Smooth muscle cell (in vitro differentiated cells): ENCODE data around the gene DSTN. TPM values are rescaled to one million over a fixed set of nuclear protein-coding genes. Genes with fewer than 3 reads are reported as not detected.

Experiments
- DNase-seq: peaks from one replicate; lab custom pipeline; 2025; ENCODE audit not compliant: unreplicated experiment; lab: John Stamatoyannopoulos, UW
- H2AFZ ChIP-seq: fragments of 200-600 bp; sonication (generic); 2 replicates; pipeline ENCODE4 v1.6.0; 2016; ENCODE audit warnings: antibody characterized with exemption, low read depth, mild to moderate bottlenecking
- H3F3A ChIP-seq: fragments of 200-600 bp; sonication (generic); 2 replicates; pipeline ENCODE4 v1.6.0; 2017; ENCODE audit warnings: antibody characterized with exemption, low read depth
- H3K27ac ChIP-seq: fragments of 200-600 bp; sonication (generic); 2 replicates; pipeline ENCODE4 v1.5.1; 2016; ENCODE audit warnings: low read depth, mild to moderate bottlenecking
- H3K27me3 ChIP-seq: fragments of 200-600 bp; sonication (generic); 2 replicates; pipeline ENCODE4 v1.6.1; 2016; ENCODE audit warnings: low read depth, mild to moderate bottlenecking
- H3K36me3 ChIP-seq: fragments of 200-600 bp; sonication (generic); 2 replicates; pipeline ENCODE4 v1.5.1; 2016; ENCODE audit warnings: low read depth
- H3K4me1 ChIP-seq: fragments of 200-600 bp; sonication (generic); 2 replicates; pipeline ENCODE4 v1.5.1; 2016; ENCODE audit warnings: low read depth
- H3K4me2 ChIP-seq: fragments of 200-600 bp; sonication (generic); 2 replicates; pipeline ENCODE4 v1.6.0; 2016; ENCODE audit warnings: mild to moderate bottlenecking
- H3K4me3 ChIP-seq: fragments of 200-600 bp; sonication (generic); 2 replicates; pipeline ENCODE4 v1.5.1; 2016; ENCODE audit warnings: mild to moderate bottlenecking
- H3K79me2 ChIP-seq: fragments of 200-600 bp; sonication (generic); 2 replicates; pipeline ENCODE4 v1.6.0; 2016; ENCODE audit warnings: low read depth, mild to moderate bottlenecking
- H3K9ac ChIP-seq: fragments of 200-600 bp; sonication (generic); 2 replicates; pipeline ENCODE4 v1.6.0; 2016; ENCODE audit warnings: low read depth
- H3K9me3 ChIP-seq: fragments of 200-600 bp; sonication (generic); replicated peaks from 2 replicates; pipeline ENCODE4 v1.5.1; 2016; ENCODE audit warnings: low read depth
- H4K20me1 ChIP-seq: fragments of 200-600 bp; sonication (generic); 2 replicates; pipeline ENCODE4 v1.6.0; 2016; ENCODE audit warnings: low read depth
- CTCF ChIP-seq: fragments of 200-600 bp; sonication (generic); IDR thresholded peaks from 2 replicates; pipeline ENCODE4 v1.5.1; 2017; ENCODE audit warnings: borderline replicate concordance, mild to moderate bottlenecking, antibody characterized with exemption; ENCODE audit not compliant: insufficient read depth, poor library complexity, severe bottlenecking
- WGBS: methylation state at CpG from one replicate; pipeline ENCODE4 v1.1.7; 2016; ENCODE audit warnings: low lambda C conversion rate; 5-methylcytosine and 5-hydroxymethylcytosine counted together
- polyA plus RNA-seq: library from polyadenylated mRNA; unstranded; fragments of >200 nt; fragmentation: Nextera tagmentation; extraction: Ambion mirVana; gene quantifications from 2 replicates; pipeline ENCODE4 v1.2.1, GENCODE V29; 2016
- total RNA-seq: library from RNA; depleted of rRNA; stranded (reverse); fragments of >200 nt; gene quantifications from 2 replicates; pipeline ENCODE4 v1.2.3, GENCODE V29; 2014

The DSTN gene
- total and polyA plus RNA-seq, 2 experiments from 2014 or later: 486 to 534 TPM

GRCh38 chr20:17524560-17524959 lies 45.3 kb upstream of the DSTN start:
- no peak for TF ChIP-seq CTCF
- Histone ChIP-seq H3K36me3 (no peaks in the 10 kb centered on the region), H3F3A (no peaks in the 10 kb centered on the region), H3K27ac (no peak overlapping the region), H3K27me3 (no peaks in the 10 kb centered on the region), H3K4me1 (no peaks in the 10 kb centered on the region), H3K9me3 (no peaks in the 10 kb centered on the region), H3K4me2 (no peak overlapping the region), H4K20me1 (no peaks in the 10 kb centered on the region), H3K9ac (no peak overlapping the region), H3K79me2 (no peaks in the 10 kb centered on the region), H2AFZ (no peak overlapping the region), H3K4me3 (no peak overlapping the region)
- 73% methylated on average over 8 of the region's 8 CpGs for WGBS
- DNase-seq: no peak

GRCh38 chr20:17525132-17525531 lies 44.7 kb upstream of the DSTN start:
- no peak for DNase-seq
- no peaks in the 10 kb centered on the region for H3K4me1 ChIP-seq
- no peaks in the 10 kb centered on the region for H3K36me3 ChIP-seq
- 92% methylated on average over 5 of the region's 5 CpGs for WGBS
- no peak overlapping the region for H3K4me2 ChIP-seq
- no peak overlapping the region for H3K9ac ChIP-seq
- no peak overlapping the region for H3K4me3 ChIP-seq
- no peaks in the 10 kb centered on the region for H3K9me3 ChIP-seq
- H2AFZ ChIP-seq: no peak overlapping the region
- H4K20me1 ChIP-seq: no peaks in the 10 kb centered on the region
- no peaks in the 10 kb centered on the region for H3F3A ChIP-seq
- no peak for TF ChIP-seq CTCF
- no peaks in the 10 kb centered on the region for H3K27me3 ChIP-seq
- no peaks in the 10 kb centered on the region for H3K79me2 ChIP-seq
- H3K27ac ChIP-seq: no peak overlapping the region

GRCh38 chr20:17525650-17526049 lies 44.2 kb upstream of the DSTN start:
- TF ChIP-seq CTCF: no peak
- no peak overlapping the region for H3K9ac ChIP-seq
- peaks cover 3% of the 10 kb centered on the region for H3F3A ChIP-seq
- no peaks in the 10 kb centered on the region for H3K27me3 ChIP-seq
- no peaks in the 10 kb centered on the region for H3K36me3 ChIP-seq
- peaks cover 2% of the 10 kb centered on the region for H3K4me1 ChIP-seq
- no peak overlapping the region for H2AFZ ChIP-seq
- H3K9me3 ChIP-seq: no peaks in the 10 kb centered on the region
- no peaks in the 10 kb centered on the region for H4K20me1 ChIP-seq
- H3K4me3 ChIP-seq: no peak overlapping the region
- H3K79me2 ChIP-seq: no peaks in the 10 kb centered on the region
- no peak overlapping the region for H3K27ac ChIP-seq
- H3K4me2 ChIP-seq: no peak overlapping the region
- no peak for DNase-seq

- peaks cover 4% of the 10 kb centered on the region for H3F3A ChIP-seq
- TF ChIP-seq CTCF: no peak
- no peak overlapping the region for H3K4me3 ChIP-seq
- H3K4me2 ChIP-seq: no peak overlapping the region
- H3K9ac ChIP-seq: no peak overlapping the region
- no peaks in the 10 kb centered on the region for H3K79me2 ChIP-seq
- H3K9me3 ChIP-seq: no peaks in the 10 kb centered on the region
- no peak for DNase-seq
- no peaks in the 10 kb centered on the region for H3K27me3 ChIP-seq
- no peak overlapping the region for H2AFZ ChIP-seq
- peaks cover 8% of the 10 kb centered on the region for H3K4me1 ChIP-seq
- no peak overlapping the region for H3K27ac ChIP-seq
- H4K20me1 ChIP-seq: no peaks in the 10 kb centered on the region
- no peaks in the 10 kb centered on the region for H3K36me3 ChIP-seq
Observed at GRCh38 chr20:17529586-17529985, 40.3 kb upstream of the DSTN start.
